ENCODE results near the gene MIGA2. TPM values are rescaled to one million over a fixed set of nuclear protein-coding genes. Genes with fewer than 3 reads are reported as not detected.

The MIGA2 gene
- total RNA-seq, 1 experiment from 2014 or later = 23.0 TPM

- in situ Hi-C loops (cut with HindIII; ENCODE audit: low pct_unique_long_range_greater_than_20kb, low sequenced_read_pairs) = no loop called here
- CTCF ChIA-PET = no interaction called here
- TF ChIP-seq, protein P1, sequence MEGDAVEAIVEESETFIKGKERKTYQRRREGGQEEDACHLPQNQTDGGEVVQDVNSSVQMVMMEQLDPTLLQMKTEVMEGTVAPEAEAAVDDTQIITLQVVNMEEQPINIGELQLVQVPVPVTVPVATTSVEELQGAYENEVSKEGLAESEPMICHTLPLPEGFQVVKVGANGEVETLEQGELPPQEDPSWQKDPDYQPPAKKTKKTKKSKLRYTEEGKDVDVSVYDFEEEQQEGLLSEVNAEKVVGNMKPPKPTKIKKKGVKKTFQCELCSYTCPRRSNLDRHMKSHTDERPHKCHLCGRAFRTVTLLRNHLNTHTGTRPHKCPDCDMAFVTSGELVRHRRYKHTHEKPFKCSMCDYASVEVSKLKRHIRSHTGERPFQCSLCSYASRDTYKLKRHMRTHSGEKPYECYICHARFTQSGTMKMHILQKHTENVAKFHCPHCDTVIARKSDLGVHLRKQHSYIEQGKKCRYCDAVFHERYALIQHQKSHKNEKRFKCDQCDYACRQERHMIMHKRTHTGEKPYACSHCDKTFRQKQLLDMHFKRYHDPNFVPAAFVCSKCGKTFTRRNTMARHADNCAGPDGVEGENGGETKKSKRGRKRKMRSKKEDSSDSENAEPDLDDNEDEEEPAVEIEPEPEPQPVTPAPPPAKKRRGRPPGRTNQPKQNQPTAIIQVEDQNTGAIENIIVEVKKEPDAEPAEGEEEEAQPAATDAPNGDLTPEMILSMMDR (IDR thresholded peaks at IDR 0.05) = no peak
- no peak for TF ChIP-seq POLR2AphosphoS5 (IDR thresholded peaks at IDR 0.05; ENCODE audit: low read depth, low read length)
- no peak for TF ChIP-seq REST (IDR thresholded peaks at IDR 0.05; ENCODE audit: insufficient read depth in 1 of 2, low read depth in 2 of 2, low read length in 1 of 2)
- no peak for TF ChIP-seq TCF7L2 (IDR thresholded peaks at IDR 0.05; ENCODE audit: low read depth, low read length)
- TF ChIP-seq SIN3A (IDR thresholded peaks at IDR 0.05; ENCODE audit: borderline replicate concordance, insufficient read depth, low read depth, low read length) = no peak
Measured at GRCh38 chr9:129108083-129108804, 71.8 kb downstream of the MIGA2 start.

DNA sequence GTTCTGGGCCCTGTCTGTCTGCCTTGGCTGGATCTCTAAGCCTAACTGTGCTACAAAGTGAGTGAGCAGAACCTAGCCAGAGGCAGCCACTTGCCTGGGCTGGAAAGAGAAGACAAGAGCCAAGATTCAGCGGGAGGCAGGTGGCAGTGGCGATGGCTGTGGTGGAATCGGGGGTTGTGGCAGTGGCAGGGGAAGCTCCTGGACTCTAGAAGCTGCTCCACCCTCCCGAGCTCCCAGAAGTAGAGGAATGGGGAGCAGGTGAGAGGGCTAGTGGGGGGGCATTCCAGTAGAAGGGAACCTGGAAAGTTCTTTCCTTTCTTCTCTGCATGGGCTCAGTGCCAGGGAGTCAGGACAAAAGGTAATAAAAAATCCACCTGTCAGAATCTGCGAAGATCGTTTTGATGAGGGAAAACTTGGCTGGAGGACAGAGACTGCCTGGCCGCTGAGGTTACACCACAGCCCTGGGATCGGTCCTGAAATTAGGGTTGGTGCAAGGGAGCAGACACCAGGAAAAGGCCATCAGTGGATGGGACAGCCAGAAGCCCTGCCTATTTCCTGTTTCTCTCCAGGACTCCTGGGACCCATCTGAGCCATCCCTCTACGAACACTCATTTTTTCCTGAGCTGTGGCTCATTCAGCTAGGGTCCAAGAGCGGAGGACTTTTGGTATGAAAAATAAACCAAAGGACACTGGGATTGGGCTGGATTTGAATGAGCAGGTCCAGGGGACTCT, 72.5 kb downstream of the MIGA2 start:
- peaks cover 10% of the 10 kb centered on the region for H3K4me1 ChIP-seq (ENCODE audit: control insufficient read depth, insufficient read depth, low read length)
- peak overlapping the region; percentile 72 to 75; a peak in 3 of 4 replicates for H3K4me3 ChIP-seq (ENCODE audit: low read depth in 2 of 2, low read length in 2 of 2)
- TF ChIP-seq, protein P1 (IDR thresholded peaks at IDR 0.05) = no peak
- TF ChIP-seq TCF7L2 (IDR thresholded peaks at IDR 0.05; ENCODE audit: low read depth, low read length) (no peak), POLR2AphosphoS5 (IDR thresholded peaks at IDR 0.05; ENCODE audit: low read depth, low read length) (no peak), REST (IDR thresholded peaks at IDR 0.05; ENCODE audit: insufficient read depth in 1 of 2, low read depth in 2 of 2, low read length in 1 of 2) (no peak), SIN3A (IDR thresholded peaks at IDR 0.05; ENCODE audit: borderline replicate concordance, insufficient read depth, low read depth, low read length) (no peak)
- DNase-seq (ENCODE audit: low read depth, low spot score) (no peak), ATAC-seq (no peak)
- in situ Hi-C loops (cut with HindIII; ENCODE audit: low pct_unique_long_range_greater_than_20kb, low sequenced_read_pairs) = no loop called here
- CTCF ChIA-PET = no interaction called here
- POLR2A ChIA-PET = no interaction called here
- no TSS peak for BruUV-seq (replicated peaks)
- no peaks in the 10 kb centered on the region for H3K27me3 ChIP-seq (ENCODE audit: control insufficient read depth, insufficient read depth, low read length)
- no peak overlapping the region; the same call in 1 of the 2 replicates for H3K27ac ChIP-seq (ENCODE audit: low read length)
- intact Hi-C loops (cut with micrococcal nuclease; ENCODE audit: unreplicated experiment) = no loop called here
- peaks cover 6% of the 10 kb centered on the region; the same call in 1 of the 2 replicates for H3K36me3 ChIP-seq (ENCODE audit: control insufficient read depth, insufficient read depth, low read length)
- no peaks in the 10 kb centered on the region for H3K9me3 ChIP-seq (ENCODE audit: control insufficient read depth, insufficient read depth, low read depth, low read length)

More at GRCh38 chr9:129108083-129108804, 71.8 kb downstream of the MIGA2 start:
- BruUV-seq (replicated peaks) = no TSS peak
- DNase-seq (ENCODE audit: low read depth, low spot score) (no peak), ATAC-seq (no peak)
- no peak overlapping the region for H3K4me3 ChIP-seq (ENCODE audit: low read depth in 2 of 2, low read length in 2 of 2)
- H3K4me1 ChIP-seq (ENCODE audit: control insufficient read depth, insufficient read depth, low read length) = peaks cover 10% of the 10 kb centered on the region
- no peaks in the 10 kb centered on the region for H3K9me3 ChIP-seq (ENCODE audit: control insufficient read depth, insufficient read depth, low read depth, low read length)
- POLR2A ChIA-PET = no interaction called here
- no peaks in the 10 kb centered on the region for H3K27me3 ChIP-seq (ENCODE audit: control insufficient read depth, insufficient read depth, low read length)
- H3K36me3 ChIP-seq (ENCODE audit: control insufficient read depth, insufficient read depth, low read length) = peaks cover 6% of the 10 kb centered on the region; the same call in 1 of the 2 replicates
- H3K27ac ChIP-seq (ENCODE audit: low read length) = no peak overlapping the region
- intact Hi-C loops (cut with micrococcal nuclease; ENCODE audit: unreplicated experiment) = no loop called here

Measured in Panc1 (cell line).